OCI-M2 (cell line): Measurements from ENCODE around the gene YIF1B.
A peak's percentile ranks its signal among the peaks of the same experiment; 100 is the strongest.

Source experiments
- DNase-seq: peaks from one replicate; lab custom pipeline; 2025; ENCODE audit not compliant: unreplicated experiment; lab: John Stamatoyannopoulos, UW

Gene YIF1B

GRCh38 chr19:38335949-38336637 is 20.3 kb upstream of the YIF1B start:
- peak; percentile 91 for DNase-seq

GRCh38 chr19:38333245-38333644 is 17.5 kb upstream of the YIF1B start:
- no peak for DNase-seq

DNA sequence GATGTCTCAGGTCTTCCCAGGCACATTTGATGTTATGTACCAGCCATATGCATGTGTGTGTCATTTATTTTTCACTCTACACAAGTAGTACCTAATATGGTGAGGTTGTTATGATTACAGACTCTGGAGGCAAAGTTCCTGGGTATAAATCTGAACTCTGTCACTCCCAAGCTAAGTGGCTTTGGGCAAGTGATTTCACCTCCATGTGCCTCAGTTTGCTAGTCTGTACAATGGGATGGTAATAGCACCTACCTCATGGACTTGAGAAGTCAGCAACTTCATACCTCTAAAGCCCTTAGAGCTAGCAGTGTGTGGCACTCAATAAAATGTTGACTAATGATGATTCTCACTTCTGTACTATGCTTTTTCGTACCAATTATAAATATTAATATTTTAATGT is 16.0 kb upstream of the YIF1B start:
- DNase-seq = no peak

- no peak for DNase-seq
Observed at GRCh38 chr19:38329651-38330050, 13.9 kb upstream of the YIF1B start.

DNA sequence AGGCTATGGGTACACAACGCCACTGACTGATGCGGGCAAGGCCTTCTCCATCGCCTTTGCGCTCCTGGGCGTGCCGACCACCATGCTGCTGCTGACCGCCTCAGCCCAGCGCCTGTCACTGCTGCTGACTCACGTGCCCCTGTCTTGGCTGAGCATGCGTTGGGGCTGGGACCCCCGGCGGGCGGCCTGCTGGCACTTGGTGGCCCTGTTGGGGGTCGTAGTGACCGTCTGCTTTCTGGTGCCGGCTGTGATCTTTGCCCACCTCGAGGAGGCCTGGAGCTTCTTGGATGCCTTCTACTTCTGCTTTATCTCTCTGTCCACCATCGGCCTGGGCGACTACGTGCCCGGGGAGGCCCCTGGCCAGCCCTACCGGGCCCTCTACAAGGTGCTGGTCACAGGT is 10.8 kb upstream of the YIF1B start:
- no peak for DNase-seq

DNA sequence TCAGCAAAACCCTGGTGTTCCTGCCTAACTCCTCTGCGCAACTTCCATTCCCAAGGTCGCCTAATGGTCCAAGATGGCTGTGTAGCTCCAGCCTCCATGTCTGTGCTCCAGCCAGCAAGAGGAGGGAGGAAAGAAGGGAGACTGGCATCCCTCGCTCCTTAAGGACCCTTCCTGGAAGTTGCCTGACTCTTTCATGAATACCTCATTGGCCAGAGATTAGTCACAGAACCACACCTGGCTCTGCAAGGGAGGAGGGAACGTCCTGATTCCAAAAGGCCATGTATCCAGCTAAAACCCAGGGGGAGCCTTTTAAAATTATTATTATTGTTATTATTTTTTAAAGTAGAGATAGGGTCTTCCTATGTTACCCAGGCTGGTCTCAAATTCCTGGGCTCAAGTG is 8.7 kb upstream of the YIF1B start:
- DNase-seq = no peak

DNA sequence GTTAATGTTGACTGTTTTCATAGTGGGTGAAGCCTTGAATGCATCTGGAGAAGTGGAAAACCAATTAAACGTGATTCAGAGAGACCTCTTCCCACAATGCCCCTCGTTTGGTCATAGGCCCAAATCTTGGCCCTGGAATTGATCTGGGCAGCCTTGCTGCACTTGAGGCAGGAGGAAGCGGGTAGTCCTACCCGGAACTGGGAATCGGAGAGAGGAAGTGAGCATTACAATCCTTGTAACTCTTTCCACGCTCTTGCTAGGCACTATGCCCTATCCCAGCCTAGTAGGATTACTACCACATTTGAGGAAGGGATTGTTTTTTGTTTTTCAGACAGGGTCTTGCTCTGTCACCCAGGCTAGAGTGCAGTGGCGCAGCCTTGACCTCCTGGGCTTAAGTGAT is 7.5 kb upstream of the YIF1B start:
- DNase-seq = no peak

- no peak for DNase-seq
Observed at GRCh38 chr19:38321646-38322196, 6.0 kb upstream of the YIF1B start.

DNA sequence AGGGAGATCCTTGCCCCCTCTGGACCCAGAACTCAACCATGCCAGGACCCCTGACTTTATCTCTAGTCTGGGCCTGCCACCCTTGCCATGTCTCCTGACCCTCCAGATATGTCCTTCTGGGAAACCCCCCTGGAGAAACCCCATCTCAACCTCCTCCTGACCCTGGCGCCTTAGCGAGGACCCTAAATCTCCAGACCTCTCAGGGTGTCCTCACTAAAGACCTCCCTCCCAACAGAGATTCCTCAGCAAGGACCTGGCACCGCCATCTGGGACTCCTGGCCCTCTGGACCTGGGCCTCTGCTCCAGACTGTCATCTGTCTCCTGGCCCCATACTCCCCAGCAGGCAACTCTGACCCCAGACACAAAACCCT is 5.2 kb upstream of the YIF1B start:
- no peak for DNase-seq

DNA sequence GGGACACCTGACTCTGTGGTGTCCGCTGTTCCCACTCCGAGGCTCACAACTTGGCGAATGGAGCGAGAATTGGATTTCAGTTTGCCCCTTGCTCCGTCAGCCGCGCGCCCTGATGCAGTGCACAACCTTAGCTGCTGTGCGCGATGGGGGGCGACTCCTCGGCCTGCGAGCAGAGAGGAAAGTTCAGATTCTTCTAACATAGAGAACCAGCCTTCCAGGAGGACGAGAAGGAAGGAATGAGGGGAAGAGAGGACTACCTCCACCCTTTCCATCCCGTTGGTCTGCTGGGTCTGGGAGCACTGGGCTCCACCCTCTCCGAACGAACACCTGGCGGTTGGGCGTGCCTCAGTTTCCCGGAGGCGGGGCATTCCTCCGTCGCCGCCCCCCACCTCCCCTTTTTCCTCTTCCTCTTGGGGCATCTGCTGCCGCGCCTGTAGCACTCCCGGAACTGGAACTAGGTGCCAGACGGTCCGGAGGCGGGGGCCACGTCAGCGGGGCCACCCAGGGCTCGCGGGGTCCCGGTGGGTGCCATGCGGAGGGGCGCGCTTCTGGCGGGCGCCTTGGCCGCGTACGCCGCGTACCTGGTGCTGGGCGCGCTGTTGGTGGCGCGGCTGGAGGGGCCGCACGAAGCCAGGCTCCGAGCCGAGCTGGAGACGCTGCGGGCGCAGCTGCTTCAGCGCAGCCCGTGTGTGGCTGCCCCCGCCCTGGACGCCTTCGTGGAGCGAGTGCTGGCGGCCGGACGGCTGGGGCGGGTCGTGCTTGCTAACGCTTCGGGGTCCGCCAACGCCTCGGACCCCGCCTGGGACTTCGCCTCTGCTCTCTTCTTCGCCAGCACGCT is 3.9 kb upstream of the YIF1B start, which contains the start of gene KCNK6:
KCNK6 (plus strand) TSS at position 425 of the 838 bp plus-strand sequence; CDS start at position 531, 106 bp downstream.
- DNase-seq = no peak

DNA sequence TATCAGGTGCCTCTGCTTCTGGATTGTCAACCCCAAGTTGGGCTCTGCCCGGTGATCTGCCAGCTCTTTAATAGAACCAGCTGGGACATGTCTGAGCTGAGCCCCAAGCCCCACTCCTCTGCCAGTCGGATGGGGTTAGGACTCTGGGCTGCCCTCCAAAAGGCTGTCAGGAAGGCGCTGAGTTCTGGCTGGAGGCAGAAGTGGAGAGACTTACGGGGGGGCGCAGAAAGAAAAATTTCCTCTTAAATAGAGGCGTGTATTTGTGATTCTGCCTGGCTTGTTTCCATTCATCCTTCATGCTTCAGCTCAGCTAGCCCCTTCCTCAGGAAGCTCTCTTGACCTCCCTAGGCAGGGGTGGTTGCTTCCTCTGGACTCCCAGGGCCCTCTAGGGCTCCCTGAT is 2.9 kb upstream of the YIF1B start:
- no peak for DNase-seq

- peak; percentile 94 for DNase-seq
Observed at GRCh38 chr19:38317104-38317612, 1.4 kb upstream of the YIF1B start.

- DNase-seq = no peak
Observed at GRCh38 chr19:38316477-38317067, 825 bp upstream of the YIF1B start.

- no peak for DNase-seq
Observed at GRCh38 chr19:38310986-38311385, 4.8 kb downstream of the YIF1B start.

DNA sequence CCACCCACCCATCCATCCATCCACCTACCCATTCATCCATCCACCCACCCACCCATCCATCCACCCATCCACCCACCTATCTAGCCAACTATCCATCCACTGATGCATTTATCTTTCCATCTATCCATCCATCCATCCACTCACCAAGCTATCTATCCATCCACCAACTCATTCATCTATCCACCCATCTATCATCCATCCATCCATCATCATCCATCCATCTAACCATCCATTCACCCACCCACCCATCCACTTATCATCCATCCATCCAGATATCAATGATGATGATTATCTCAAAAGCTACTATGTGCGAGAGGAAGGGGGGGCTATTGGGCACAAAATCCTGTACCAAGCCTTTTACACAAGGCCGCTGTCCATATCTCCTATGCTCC is 5.5 kb downstream of the YIF1B start:
- no peak for DNase-seq

GRCh38 chr19:38309615-38310278 is 6.0 kb downstream of the YIF1B start:
- no peak for DNase-seq

DNA sequence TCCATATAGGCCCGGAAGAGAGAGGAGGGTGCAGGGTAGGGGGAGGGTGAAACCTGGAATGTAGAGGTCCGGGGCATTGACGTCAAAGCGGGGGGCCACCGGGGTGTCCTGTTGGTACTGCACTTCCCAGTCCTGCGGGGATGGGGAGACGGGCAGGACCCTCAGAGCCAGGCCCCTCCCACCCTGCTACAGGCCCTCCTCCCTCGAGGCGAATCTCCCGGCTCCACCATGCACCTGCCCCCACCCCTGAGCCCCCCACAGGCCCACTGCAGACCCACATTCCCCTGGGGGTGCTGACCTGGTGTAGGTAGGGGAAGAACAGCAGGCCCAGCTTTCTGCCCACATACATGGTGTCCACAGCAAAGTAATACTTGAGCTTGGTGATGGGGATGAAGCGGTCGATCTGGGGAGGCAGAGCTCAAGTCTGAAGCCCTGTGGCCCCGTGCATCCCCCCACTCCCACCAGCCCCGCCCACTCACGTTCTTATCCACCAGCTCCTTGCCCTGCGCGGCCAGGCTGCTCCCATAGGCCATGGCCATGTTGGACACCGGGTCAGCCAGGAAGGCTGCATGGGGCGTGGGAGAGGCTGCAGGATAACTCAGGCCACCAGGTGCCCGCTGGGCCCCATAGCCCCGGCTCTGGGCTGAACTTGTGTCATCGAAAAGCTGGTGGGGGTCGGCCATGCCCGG is 6.7 kb downstream of the YIF1B start:
- no peak for DNase-seq

DNA sequence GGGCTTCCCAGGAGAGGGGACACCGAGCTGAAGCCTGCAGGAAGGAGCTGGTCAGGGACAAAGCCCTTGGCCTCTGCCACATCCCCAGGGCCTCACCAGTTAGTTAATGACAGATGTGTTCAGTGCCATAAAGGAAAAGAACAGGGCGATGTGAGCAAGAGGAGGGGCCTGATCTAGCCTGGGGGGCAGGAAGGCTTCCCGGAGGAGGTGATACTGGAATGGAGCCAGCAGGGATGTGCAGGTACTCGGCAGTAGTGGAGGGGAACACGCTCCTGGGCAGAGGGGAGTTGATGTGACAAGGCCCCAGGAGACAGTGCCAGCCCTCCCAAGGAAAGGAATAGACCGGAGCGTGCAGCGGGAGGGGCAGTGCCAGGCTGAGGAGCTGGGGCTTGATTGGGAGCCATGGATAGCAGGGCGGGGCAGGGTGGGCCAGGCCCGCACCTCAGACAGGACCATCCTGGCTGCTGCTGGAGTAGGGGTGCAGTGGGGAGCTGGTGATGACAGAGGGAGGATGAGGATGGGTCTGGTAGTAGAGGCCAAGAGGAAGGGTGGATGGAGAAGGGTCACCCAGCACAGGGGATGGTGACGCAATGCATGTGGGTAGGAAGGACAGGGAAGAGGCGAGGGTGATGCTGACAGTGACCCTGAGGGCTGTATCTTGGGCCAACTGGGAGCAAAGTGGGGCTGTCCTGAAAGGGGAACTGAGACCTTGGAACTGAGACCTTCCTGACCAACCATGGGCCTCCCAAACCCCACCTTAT is 7.6 kb downstream of the YIF1B start:
- no peak for DNase-seq

DNA sequence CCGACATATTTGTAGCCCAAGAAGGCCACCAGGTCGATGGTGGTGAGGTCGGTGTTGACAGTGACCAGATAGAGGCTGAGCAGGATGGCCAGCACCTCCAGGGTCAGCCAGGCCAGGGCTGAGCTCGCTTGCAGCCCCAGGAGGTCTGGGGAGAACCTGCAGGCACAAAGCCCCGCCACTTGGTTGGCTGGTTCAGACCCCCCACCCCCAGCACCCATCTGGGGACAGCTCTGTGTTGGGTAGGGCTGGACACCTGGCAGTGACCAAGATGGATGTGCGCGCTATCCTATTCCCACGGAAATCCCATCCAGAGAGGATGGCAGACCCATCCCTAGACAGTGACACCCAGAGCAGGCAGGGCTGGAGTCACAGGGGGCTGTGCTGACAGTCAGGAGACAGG is 8.2 kb downstream of the YIF1B start:
- DNase-seq = no peak

DNA sequence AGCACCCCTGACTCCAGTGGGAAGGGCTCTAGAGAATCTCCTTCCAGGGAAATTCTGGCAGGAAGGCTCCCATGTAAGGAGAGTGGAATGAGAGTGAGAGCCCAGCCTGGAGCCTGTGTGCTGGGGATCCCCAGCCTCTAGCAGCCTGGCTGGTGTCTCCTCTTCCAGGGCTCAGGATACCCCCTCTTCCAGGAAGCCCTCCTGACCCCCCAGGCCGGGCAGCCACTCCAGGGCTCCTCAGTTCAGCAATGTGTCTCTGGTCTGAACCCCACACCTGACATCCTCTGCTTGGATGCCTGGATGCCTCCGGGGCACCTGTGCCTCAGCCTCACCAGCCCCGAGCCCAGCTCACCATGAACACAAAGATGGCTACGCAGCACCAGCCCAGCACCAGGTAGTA is 8.7 kb downstream of the YIF1B start:
- no peak for DNase-seq
